GM21515 (cell line): ENCODE measurements around the gene DIS3L2.
"Not testable (repeated sequence)": the region's sequence is repeated elsewhere in the genome, so short reads cannot be mapped to it uniquely, and the experiment has no call there.

ENCODE experiments used
- ATAC-seq: cut with Tn5 transposase; IDR thresholded peaks from one replicate; pipeline ENCODE4 v1.9.1; 2021; ENCODE audit not compliant: unreplicated experiment

DIS3L2 gene

DNA sequence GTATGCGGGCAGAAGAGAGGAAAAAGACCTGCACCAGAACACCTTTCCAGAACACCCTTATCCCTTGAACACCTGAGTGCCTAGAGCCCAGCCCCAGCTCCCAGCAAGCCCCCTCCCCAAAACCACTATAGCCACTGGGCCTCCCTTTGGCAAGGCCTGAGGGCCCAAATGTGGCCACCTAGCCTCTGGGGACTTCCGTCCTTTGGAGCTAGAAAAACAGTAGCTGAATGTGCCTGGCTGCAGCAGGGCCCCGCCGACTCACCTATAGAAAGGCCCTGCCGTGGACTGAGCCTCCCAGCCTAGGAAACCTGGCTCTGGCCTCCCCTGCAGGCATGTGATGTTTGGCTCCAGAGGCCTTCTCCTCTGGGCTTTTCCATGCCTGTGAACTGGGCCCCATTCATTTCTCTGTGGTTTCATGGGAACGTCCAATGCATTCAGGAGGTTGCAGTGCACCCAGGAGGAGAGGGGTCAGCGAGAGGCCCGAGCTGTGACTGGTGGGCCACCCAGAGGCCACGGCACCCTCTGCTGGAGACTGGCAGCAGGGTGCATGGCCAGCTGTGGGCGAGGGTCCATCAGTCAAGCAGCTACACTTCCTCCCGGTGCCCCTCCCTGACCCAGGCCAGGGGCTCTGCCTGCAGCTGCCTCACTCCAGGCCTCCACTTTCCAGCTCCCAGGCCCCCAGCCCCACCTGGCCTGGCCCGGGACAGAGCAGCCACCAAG lies 401.7 kb downstream of the DIS3L2 start:
- not testable (repeated sequence) for ATAC-seq

DNA sequence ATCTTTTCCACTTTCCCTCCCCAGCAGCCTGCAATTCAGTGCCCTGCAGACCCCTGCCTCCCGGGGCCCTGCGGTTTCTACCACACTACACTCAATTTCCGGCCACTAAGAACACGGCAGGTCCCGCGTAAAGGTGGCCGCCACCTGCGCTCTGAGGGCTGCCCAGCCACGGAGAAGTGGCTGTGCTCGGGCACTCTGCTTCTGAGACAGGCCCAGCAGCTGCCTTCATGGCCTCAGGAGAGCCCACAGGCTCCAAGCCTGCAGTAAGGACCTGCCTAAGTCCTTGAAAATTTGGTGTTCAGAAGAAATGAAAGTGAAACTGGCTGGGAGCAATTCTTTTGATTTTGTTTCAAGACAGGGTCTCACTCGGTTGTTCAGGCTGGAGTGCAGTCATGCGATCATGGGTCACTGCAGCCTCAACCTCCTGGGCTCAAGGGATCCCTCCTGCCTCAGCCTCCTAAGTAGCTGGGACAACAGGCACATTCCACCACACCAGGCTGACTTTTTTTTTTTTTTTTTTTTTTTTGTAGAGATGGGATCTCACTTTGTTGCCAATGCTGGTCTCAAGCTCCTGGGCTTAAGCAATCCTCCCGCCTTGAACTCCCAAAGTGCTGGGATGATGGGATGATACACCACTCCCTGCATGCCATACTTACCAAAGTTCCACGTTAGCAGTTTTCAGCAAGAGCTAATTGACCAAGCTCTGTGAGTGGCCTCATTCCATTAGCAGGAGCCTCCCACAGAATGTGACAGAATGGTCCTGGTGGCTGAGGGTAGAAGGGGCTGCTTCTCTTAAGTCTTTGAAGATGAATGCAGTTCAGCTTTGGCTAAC lies 402.5 kb downstream of the DIS3L2 start:
- ATAC-seq: no peak

- not testable (repeated sequence) for ATAC-seq
Observed at GRCh38 chr2:232364806-232365594, 403.5 kb downstream of the DIS3L2 start.

DNA sequence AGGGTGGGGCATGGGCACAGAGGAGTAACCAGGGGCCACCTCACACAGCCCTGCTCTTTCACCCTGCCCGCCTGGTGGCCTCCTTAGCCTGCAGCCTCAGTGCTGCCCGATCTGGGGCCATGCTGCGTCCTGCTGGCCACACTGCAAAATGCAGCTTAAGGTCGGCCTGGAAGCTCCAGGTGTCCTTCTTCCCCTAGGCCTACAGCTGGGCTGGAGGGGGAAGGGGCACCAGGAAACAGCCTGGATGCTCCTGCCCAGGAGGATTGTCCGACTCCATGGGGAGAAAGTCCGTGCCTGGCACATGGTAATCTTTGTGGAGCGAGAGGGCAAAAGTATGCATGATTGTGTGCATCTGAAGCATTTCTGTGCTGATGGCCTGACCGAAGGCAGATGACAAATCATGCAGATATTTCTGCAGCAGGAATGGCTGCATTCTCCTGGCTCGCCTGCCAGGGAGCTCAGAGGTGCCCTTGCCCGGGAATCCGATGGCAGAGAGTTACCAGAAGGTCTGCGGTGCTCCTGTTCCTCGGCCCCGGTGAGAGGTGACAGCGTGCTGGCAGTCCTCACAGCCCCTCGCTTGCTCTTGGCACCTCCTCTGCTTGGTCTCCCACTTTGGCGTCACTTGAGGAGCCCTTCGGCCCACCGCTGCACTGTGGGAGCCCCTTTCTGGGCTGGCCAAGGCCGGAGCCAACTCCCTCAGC lies 404.3 kb downstream of the DIS3L2 start:
- no peak for ATAC-seq

DNA sequence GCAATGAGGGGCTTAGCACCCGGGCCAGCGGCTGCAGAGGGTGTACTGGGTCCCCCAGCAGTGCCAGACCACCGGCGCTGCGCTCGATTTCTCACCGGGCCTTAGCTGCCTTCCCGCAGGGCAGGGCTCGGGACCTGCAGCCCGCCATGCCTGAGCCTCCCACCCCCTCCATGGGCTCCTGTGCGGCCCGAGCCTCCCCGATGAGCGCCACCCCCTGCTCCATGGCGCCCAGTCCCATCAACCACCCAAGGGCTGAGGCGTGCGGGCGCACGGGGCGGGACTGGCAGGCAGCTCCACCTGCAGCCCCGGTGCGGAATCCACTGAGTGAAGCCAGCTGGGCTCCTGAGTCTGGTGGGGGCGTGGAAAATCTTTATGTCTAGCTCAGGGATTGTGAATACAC lies 404.9 kb downstream of the DIS3L2 start:
- ATAC-seq: not testable (repeated sequence)

DNA sequence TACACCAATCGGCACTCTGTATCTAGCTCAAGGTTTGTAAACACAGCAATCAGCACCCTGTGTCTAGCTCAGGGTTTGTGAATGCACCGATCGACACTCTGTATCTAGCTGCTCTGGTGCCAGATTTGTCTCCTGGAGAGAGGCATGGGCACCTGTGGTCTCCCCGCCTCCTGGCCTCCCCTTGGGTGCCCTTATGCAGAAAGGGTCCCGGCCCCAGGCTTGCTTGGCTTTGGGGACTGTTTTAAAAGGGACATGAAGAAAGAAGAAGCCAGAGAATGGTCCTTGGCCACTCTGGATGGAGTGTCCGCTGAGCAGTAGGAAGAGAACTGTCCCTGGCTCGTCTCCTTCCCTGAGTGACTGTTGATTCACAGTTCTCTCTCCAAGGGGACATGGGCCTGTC lies 405.5 kb downstream of the DIS3L2 start:
- ATAC-seq: no peak

- ATAC-seq: no peak
Observed at GRCh38 chr2:232367591-232368233, 406.2 kb downstream of the DIS3L2 start.

GRCh38 chr2:232368311-232368731 lies 406.8 kb downstream of the DIS3L2 start:
- ATAC-seq: no peak

- no peak for ATAC-seq
Observed at GRCh38 chr2:232369126-232369951, 407.8 kb downstream of the DIS3L2 start.

DNA sequence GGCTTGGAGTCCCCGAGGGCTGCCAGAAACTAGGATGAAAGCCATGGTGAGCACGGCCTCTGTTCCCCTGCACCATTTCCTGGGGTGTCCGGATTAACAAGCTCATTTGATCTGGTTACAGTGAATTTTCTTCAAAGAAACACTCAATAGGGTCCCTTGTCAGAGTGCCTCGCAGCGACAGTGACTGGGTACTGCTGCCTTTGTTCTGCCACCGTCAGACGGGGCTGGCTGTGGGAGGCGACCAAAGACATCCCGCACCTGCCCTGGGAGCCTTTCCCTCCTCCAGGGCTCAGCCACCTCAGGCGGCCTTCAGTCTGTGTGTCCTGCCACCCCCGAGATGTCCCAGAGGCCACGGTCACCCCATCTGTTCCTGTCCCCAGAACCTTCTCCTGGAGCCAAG lies 408.5 kb downstream of the DIS3L2 start:
- not testable (repeated sequence) for ATAC-seq

DNA sequence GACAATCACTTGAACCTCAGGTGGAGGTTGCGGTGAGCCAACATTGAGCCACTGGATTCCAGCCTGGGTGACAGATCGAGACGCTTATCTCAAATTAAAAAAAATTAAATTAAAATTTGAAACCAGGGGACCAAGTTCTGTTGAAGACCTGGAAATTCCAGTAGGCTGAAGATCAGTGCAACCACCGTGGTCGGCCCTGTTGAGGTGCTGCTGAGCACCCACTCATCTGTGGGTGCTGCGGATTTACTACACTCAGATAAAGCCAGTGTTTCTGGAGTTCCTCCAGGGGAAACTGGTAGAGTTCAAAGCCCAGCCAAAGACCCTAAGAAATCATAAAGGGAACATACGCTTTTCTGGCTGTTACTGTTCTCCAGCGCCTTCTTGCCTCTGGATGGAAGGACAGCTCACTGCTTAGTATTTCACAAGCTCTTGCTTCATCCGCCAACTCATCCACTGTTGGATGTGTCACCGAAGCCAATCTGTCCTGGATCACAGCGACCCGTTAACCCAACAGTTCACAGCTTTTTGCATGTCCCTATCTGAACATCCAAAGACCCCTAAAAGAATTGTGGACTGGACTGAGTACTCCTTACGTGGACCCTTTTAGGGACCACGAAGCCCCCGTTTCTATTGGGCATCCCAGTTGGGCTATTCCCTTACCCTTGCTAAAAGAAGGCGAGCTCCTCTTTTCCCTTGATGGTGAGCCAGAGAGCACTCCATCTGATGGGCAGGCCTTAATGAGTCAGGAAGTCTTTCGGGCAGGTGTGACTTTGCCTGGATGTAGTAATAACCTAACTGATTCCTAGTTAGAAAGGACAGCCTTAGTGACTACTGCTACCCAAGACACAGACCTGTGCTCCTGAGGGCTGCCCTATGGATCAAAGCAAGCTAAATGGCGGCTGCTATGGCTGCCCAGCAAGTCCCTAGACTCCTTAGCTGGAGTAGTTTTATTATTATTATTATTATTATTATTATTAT lies 411.0 kb downstream of the DIS3L2 start:
- no peak for ATAC-seq

GRCh38 chr2:232374356-232374755 lies 412.8 kb downstream of the DIS3L2 start:
- no peak for ATAC-seq

DNA sequence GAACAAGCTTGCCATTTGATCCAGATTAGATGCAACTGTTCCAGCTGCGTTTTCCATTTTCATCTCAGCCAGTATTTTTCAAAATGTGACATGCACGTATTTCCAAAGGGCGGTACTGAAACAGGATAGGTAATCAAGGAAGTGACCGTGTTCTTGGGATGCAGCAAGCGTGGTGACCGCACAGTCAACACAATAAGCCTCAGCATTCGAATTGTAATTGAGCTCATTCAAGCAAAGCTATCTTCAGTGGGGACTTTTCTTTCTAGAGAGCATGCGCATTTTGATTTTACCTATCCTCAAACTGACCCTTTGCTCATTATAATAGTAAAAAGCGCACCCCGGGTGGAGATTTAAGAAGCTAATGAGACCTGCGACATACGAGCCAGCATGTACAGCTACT lies 413.7 kb downstream of the DIS3L2 start:
- ATAC-seq: no peak

DNA sequence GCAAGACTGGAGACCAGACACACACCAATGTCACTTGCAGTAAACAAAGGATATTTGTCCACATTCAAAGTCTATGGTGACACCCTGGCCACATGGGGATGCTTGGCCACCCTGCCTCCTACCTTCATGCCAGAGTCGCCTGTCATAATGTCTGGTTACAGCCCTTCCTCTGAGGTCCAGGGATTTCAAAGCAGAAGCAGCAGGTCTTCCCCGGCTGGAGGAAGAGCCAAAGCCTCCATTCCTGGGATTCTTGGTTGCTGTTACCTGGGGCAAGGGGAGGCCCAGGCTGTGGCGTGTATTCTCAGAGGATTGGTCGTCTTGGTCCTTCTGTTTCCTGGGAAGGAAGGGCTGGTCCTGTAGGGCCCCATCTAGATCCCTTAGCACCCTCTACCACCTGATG lies 414.7 kb downstream of the DIS3L2 start:
- ATAC-seq: no peak

- ATAC-seq: no peak
Observed at GRCh38 chr2:232376713-232377112, 415.2 kb downstream of the DIS3L2 start.

- ATAC-seq: no peak
Observed at GRCh38 chr2:232377319-232377718, 415.8 kb downstream of the DIS3L2 start.

GRCh38 chr2:232377841-232378734 lies 416.6 kb downstream of the DIS3L2 start:
- no peak for ATAC-seq
